Astrocyte of the spinal cord (primary cell): ENCODE results near the gene C10orf143.

ENCODE experiments used
- DNase-seq: peaks from one replicate; pipeline ENCODE4 v3.0.0; 2011; ENCODE audit warnings: low read depth, low spot score
- H3K4me3 ChIP-seq: 2 replicates; pipeline ENCODE4 v1.5.1; 2011; ENCODE audit warnings: low read depth, mild to moderate bottlenecking, low read length, moderate library complexity
- in situ Hi-C: cut with HindIII; loops from 2 replicates; pipeline ENCODE4 v1.10.0; 2017; ENCODE audit warnings: low sequenced_read_pairs
- TF ChIP-seq, protein P1 (sequence below): IDR thresholded peaks from 2 replicates; pipeline ENCODE4 v1.5.1; 2012; ENCODE audit warnings: low read depth, mild to moderate bottlenecking, low read length, inconsistent platforms

The C10orf143 gene

DNA sequence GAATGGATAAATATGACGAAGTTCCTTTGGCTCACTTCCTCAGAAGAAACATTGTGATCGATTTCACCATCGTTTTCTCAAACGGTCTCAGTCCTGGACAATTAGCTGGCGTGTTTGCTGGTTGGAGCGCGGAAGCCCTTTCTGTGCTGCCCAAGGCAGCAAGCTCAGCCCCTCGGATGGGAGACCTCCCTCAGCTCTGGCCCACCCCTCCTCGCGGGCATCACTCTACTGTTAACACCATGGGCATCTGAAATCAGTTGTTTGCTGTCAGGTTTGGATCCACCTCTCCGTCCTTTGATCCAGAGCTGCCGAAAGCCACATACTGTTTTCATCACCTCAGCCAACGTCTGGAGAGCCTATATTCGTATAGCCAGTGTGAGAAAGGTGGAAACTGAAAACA, 68.2 kb downstream of the C10orf143 start:
- H3K4me3 ChIP-seq: no peak overlapping the region
- in situ Hi-C loops: no loop called here
- no peak for DNase-seq
- TF ChIP-seq, protein P1, sequence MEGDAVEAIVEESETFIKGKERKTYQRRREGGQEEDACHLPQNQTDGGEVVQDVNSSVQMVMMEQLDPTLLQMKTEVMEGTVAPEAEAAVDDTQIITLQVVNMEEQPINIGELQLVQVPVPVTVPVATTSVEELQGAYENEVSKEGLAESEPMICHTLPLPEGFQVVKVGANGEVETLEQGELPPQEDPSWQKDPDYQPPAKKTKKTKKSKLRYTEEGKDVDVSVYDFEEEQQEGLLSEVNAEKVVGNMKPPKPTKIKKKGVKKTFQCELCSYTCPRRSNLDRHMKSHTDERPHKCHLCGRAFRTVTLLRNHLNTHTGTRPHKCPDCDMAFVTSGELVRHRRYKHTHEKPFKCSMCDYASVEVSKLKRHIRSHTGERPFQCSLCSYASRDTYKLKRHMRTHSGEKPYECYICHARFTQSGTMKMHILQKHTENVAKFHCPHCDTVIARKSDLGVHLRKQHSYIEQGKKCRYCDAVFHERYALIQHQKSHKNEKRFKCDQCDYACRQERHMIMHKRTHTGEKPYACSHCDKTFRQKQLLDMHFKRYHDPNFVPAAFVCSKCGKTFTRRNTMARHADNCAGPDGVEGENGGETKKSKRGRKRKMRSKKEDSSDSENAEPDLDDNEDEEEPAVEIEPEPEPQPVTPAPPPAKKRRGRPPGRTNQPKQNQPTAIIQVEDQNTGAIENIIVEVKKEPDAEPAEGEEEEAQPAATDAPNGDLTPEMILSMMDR: no peak

DNA sequence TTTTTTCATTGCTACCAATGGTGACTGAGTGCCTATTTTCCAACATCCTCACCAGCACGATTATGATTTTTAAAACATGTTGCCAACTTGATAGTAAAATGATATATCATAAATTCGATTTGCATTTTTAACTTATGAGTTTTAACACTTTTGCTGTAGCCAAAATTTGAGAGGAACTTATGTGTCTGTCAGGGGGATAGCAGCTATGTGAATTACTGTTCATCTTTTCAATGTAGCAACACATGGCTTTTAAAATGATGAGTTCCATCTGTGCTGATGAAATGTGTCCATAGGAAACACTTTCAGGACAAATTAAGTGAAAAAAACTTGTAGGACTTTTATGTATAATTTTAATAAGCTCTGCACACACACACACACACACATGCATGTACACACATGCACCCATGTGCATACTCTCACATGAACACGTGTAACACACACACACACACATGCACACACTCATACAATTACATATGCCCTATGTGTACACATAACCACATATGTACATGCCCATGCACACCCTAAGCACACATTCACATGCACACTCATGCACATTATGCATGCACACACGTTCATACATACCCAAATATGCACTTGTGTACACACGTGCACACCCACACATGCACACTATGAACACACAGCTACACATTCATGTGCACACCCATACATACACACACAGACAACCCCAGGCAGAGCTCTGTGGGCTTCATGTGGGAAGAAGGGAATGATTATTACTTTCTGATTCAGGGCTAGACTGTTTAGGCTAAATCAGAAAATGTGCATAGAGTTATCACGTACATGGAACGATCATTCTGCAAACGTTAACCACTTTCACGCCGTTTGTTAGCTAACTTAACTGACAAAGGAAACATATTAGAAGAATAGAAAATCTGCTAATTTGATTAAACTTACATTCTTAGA, 68.9 kb downstream of the C10orf143 start:
- DNase-seq: no peak
- TF ChIP-seq, protein P1: no peak
- in situ Hi-C loops: no loop called here
- no peak overlapping the region for H3K4me3 ChIP-seq

DNA sequence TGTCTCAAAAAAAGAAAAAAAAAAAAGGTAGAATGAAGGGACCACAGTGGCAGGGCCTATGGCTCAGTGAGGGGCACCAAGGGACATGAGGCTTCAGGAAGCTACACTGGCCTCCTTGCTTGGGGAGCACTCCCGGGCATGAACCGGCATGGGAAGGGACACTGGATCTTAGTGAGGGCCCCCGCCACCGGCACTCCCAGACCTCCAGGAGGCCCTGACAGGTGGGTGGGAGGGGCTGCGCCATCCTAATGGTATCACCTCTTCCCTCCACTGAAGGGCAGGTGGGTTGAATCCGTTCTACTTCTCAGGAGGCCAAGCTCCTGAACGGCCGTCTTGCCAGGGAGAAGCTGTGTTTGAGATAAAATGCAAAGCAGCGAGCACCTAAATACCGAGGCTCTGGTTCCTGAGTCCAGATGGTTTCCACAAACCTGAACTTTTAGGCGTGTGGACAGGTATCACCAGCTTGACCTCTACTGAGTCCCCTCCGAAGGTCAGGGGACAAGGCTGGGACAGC, 69.8 kb downstream of the C10orf143 start:
- H3K4me3 ChIP-seq: no peak overlapping the region
- in situ Hi-C loops: no loop called here
- TF ChIP-seq, protein P1: no peak
- no peak for DNase-seq

DNA sequence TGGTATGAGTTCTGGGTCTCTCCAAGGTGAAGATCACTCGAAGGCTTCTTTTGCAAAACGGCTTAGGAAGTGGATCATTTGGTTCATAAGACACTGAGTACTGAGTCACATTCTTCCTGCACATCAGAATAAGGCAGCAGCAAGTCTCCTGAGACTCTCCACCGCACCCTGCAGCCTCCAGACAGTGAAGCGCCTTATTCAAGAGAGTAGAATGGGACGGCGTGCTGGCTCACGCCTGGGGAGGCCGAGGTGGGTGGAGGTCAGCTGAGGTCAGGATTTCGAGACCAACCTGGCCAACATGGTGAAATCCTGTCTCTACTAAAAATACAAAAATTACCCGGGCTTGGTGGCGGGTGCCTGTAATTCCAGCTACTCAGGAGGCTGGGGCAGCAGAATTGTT, 70.3 kb downstream of the C10orf143 start:
- no peak overlapping the region for H3K4me3 ChIP-seq
- in situ Hi-C loops: no loop called here
- TF ChIP-seq, protein P1: no peak
- DNase-seq: no peak

DNA sequence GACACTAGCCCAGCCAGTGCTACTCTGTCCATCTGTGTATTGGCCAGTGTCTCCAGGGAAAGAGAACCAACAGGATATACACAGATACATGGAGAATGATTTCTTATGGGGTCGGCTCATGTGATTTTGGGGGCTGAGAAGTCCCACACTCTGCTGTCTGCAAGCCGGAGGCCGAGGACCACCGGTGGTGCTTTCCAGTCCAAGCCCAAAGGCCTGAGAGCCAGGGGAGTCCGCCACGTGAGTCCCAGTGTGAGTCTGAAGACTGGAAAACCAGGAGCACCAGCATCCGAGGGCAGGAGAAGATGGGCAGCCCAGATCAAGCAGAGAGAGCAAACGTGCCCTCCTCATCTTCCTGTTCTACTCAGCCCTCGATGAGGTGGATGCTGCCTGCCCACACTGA, 71.5 kb downstream of the C10orf143 start:
- DNase-seq: no peak
- in situ Hi-C loops: no loop called here

DNA sequence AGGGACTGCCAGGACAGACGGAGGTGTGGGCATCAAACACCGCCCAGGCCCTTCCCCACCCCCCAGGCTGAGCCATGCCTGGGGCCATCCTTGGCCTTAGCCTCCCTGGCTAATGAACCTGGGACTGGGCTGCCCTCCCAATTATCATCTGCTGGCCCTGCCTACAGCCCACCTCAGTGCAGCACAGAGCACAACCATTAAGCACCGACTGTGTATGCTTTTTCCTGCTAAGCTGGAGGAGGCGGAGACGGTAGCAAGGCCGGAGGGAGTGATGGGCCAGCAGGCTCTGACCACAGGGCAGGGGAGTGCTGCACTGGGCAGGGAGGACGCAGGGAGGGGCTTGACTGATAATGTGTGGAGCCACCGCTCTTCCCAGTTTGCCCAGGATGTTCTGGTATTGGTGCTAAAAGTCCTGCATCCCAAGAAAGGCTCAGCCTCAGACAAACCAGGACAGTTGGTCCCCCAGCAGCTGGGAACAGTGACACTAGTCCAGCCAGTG, 72.0 kb downstream of the C10orf143 start:
- no peak for DNase-seq
- TF ChIP-seq, protein P1: no peak
- in situ Hi-C loops: no loop called here
- H3K4me3 ChIP-seq: no peak overlapping the region

More for the DNA sequence above, 71.5 kb downstream of the C10orf143 start:
- H3K4me3 ChIP-seq: no peak overlapping the region
- TF ChIP-seq, protein P1: no peak
